Suprapubic skin (tissue), 4 donors: ENCODE measurements around the gene BCL11A. TPM values are rescaled to one million over a fixed set of nuclear protein-coding genes. Genes with fewer than 3 reads are reported as not detected.
A peak's percentile ranks its signal among the peaks of the same experiment; 100 is the strongest.

Source experiments
- DNase-seq, 2 donors: peaks; one replicate each; pipeline ENCODE4 v3.0.0-alpha.2; 2019; ENCODE audit warnings: low spot score in 2 of 2
- H3K27ac ChIP-seq: fragments of 200-600 bp; sonication (generic); one replicate; pipeline ENCODE4 v1.5.1; 2019
- H3K27me3 ChIP-seq: fragments of 200-600 bp; sonication (generic); one replicate; pipeline ENCODE4 v1.5.1; 2019
- H3K36me3 ChIP-seq: fragments of 200-600 bp; sonication (generic); one replicate; pipeline ENCODE4 v1.5.1; 2019
- H3K4me1 ChIP-seq: fragments of 200-600 bp; sonication (generic); one replicate; pipeline ENCODE4 v1.5.1; 2019
- H3K4me3 ChIP-seq: fragments of 200-600 bp; sonication (generic); one replicate; pipeline ENCODE4 v1.5.1; 2019; ENCODE audit warnings: mild to moderate bottlenecking
- H3K9me3 ChIP-seq: fragments of 200-600 bp; sonication (generic); one replicate; pipeline ENCODE4 v1.5.1; 2019
- EP300 ChIP-seq: sonication (generic); formaldehyde crosslinking; IDR thresholded peaks from one replicate; pipeline ENCODE4 v1.6.1; 2017; ENCODE audit warnings: antibody characterized with exemption
- POLR2A ChIP-seq, 2 donors: fragments of 450-650 bp; IDR thresholded peaks; one replicate each; pipeline ENCODE4 v1.6.1; 2017; ENCODE audit warnings: antibody characterized with exemption in 2 of 2, mild to moderate bottlenecking in 2 of 2, moderate library complexity in 2 of 2
- POLR2AphosphoS5 ChIP-seq, 3 donors: sonication (generic); formaldehyde crosslinking; IDR thresholded peaks; one replicate each; pipeline ENCODE4 v1.6.1; 2017; ENCODE audit warnings: antibody characterized with exemption in 3 of 3
- WGBS: methylation state at CpG from one replicate; pipeline ENCODE4 v1.1.5; 2018; 5-methylcytosine and 5-hydroxymethylcytosine counted together
- total RNA-seq, 4 donors: library from RNA; depleted of rRNA; stranded (reverse); fragments of >200 nt; gene quantifications; one replicate each; pipeline ENCODE4 v1.1.0, GENCODE V29; 2016
- TF ChIP-seq, protein P1 (sequence below), 2 donors: fragments of 200-600 bp in 1 of 2; fragments of 450-650 bp in 1 of 2; sonication (generic) in 1 of 2; IDR thresholded peaks; one replicate each; pipeline ENCODE4 v1.5.1; 2016 to 2019; ENCODE audit warnings: antibody characterized with exemption in 2 of 2, mild to moderate bottlenecking in 1 of 2, moderate library complexity in 1 of 2

The BCL11A gene
- total RNA-seq, 4 donors from 2014 or later: 67.1 to 222 (median 113) TPM

DNA sequence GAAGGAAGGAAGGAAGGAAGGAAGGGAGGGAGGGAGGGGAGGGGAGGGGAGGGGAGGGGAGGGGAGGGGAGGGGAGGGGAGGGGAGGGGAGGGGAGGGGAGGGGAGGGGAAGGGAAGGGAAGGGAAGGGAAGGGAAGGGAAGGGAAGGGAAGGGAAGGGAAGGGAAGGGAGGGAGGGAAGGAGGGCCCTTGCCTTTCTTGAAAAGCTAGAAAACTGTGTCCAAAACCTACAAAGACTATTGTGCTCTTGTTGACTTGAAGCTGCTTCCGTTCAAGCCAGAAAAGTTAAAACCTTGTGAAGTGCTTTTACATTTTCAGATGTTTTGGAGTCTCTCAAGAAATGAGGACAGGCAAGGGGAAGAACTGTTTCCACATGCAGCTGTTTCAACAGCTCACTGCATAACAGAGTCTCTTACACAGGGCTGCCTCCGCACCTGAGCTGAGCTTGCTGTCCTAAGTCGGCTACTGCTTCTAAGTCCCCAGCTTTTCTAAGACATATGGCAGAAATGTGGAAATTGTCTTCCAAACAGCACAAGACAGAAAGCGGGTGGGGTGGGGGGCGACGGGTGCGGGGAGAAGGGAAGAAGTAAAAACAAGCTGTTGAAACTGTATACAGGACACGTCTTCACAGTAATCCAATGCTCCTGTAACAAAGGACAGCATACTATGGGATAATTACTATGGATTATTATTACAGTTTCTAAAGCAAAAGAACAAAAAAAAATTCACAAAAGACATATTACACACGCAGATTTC lies 46.1 kb downstream of the BCL11A start:
- H3K4me1 ChIP-seq: peaks cover 57% of the 10 kb centered on the region
- no peaks in the 10 kb centered on the region for H3K36me3 ChIP-seq
- WGBS: 56% methylated on average over 9 of the region's 9 CpGs
- peaks cover 3% of the 10 kb centered on the region for H3K27me3 ChIP-seq
- no peak for DNase-seq
- TF ChIP-seq POLR2A (IDR thresholded peaks at IDR 0.05): no peak
- TF ChIP-seq POLR2AphosphoS5 (IDR thresholded peaks at IDR 0.05): no peak
- TF ChIP-seq, protein P1, sequence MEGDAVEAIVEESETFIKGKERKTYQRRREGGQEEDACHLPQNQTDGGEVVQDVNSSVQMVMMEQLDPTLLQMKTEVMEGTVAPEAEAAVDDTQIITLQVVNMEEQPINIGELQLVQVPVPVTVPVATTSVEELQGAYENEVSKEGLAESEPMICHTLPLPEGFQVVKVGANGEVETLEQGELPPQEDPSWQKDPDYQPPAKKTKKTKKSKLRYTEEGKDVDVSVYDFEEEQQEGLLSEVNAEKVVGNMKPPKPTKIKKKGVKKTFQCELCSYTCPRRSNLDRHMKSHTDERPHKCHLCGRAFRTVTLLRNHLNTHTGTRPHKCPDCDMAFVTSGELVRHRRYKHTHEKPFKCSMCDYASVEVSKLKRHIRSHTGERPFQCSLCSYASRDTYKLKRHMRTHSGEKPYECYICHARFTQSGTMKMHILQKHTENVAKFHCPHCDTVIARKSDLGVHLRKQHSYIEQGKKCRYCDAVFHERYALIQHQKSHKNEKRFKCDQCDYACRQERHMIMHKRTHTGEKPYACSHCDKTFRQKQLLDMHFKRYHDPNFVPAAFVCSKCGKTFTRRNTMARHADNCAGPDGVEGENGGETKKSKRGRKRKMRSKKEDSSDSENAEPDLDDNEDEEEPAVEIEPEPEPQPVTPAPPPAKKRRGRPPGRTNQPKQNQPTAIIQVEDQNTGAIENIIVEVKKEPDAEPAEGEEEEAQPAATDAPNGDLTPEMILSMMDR (IDR thresholded peaks at IDR 0.05): no peak
- TF ChIP-seq EP300: no peak
- H3K9me3 ChIP-seq: no peaks in the 10 kb centered on the region
- peak overlapping the region; percentile 50 for H3K27ac ChIP-seq
- no peak overlapping the region for H3K4me3 ChIP-seq

DNA sequence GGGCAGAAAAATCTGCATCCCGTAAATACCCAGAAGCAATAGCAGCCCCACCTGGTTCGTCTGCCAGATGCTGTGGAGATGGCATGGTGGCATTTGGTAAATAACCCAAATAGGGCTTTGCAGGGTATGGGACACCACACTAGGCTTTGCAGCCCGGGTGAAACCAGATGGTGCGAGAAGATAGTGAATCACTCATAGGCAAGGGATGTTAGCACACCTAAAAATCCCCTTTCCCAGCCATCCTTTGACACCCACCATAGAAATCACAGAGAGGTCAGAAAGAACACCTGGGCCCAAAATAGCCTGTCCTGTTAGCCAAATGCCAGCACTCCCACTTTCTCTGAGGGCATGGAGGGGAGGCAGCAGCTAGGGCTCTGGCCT lies 47.6 kb downstream of the BCL11A start:
- Histone ChIP-seq H3K27ac (peak overlapping the region; percentile 79), H3K4me3 (no peak overlapping the region), H3K4me1 (peaks cover 47% of the 10 kb centered on the region), H3K9me3 (no peaks in the 10 kb centered on the region), H3K27me3 (peaks cover 3% of the 10 kb centered on the region), H3K36me3 (no peaks in the 10 kb centered on the region)
- DNase-seq: no peak
- TF ChIP-seq POLR2AphosphoS5 (IDR thresholded peaks at IDR 0.05) (no peak), EP300 (no peak), POLR2A (IDR thresholded peaks at IDR 0.05) (no peak)
- TF ChIP-seq, protein P1 (IDR thresholded peaks at IDR 0.05): no peak
- 49% methylated on average over 4 of the region's 4 CpGs for WGBS

DNA sequence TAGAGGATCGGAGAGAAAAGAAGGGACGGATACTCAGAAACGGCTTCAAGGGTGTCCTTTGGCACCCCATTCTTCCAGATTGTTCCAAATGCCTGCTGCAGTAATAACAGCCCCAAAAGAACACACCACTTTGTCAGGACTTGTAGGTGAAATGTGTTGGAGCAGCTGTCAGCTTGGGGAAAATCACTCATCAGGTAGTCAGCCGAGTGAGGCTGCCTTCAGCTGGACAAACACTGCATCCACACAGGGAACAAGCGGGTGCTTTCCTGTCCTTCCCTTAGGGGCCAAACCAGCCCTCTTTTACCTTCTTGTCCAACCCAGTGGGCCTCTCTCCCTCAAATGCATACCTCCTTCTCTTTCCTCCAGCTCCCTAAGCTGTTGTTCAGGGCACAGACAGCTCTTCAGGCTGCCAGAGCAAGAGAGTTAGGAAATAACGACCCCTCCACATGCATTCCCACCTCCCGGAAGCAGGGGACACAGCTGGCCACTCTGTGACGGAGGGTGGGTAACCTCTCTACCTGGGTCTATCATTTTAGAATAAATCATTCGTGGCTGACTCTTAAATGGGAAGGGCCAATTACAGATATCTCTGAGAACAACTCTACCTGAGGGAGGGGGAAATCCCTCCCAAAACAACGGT lies 48.1 kb downstream of the BCL11A start:
- Histone ChIP-seq H3K4me1 (peaks cover 52% of the 10 kb centered on the region), H3K4me3 (no peak overlapping the region), H3K27me3 (peaks cover 3% of the 10 kb centered on the region), H3K36me3 (no peaks in the 10 kb centered on the region), H3K27ac (peak overlapping the region; percentile 79), H3K9me3 (no peaks in the 10 kb centered on the region)
- DNase-seq: no peak
- TF ChIP-seq, protein P1 (IDR thresholded peaks at IDR 0.05): no peak
- TF ChIP-seq POLR2A (IDR thresholded peaks at IDR 0.05) (no peak), POLR2AphosphoS5 (IDR thresholded peaks at IDR 0.05) (no peak), EP300 (no peak)
- 55% methylated on average over 10 of the region's 10 CpGs for WGBS

DNA sequence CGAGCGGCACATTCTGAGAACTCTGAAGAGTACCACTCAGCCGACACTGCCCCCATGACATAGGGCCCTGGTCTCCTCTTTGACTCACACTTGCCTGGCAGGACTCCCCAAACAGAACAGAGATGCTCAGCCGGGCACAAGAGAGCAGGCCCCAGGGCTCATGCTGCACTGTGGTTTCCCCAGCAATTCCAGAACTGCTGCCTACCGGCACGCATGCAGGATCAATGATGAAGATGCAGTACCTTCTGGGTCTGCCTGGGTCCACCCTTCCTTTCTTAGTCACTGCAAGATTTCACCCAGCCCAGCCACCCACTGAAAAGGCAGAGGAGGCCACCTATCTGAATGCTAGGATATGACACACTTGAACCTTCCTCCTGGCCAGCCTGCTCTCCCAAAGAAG lies 49.4 kb downstream of the BCL11A start:
- no peak for DNase-seq
- Histone ChIP-seq H3K4me1 (peaks cover 61% of the 10 kb centered on the region), H3K27me3 (no peaks in the 10 kb centered on the region), H3K4me3 (no peak overlapping the region), H3K36me3 (no peaks in the 10 kb centered on the region), H3K27ac (peak overlapping the region; percentile 79), H3K9me3 (no peaks in the 10 kb centered on the region)
- 73% methylated on average over 4 of the region's 6 CpGs for WGBS
- TF ChIP-seq, protein P1 (IDR thresholded peaks at IDR 0.05): peak; percentile 21 to 33
- TF ChIP-seq POLR2A (IDR thresholded peaks at IDR 0.05): no peak
- TF ChIP-seq EP300: no peak
- TF ChIP-seq POLR2AphosphoS5 (IDR thresholded peaks at IDR 0.05): no peak

DNA sequence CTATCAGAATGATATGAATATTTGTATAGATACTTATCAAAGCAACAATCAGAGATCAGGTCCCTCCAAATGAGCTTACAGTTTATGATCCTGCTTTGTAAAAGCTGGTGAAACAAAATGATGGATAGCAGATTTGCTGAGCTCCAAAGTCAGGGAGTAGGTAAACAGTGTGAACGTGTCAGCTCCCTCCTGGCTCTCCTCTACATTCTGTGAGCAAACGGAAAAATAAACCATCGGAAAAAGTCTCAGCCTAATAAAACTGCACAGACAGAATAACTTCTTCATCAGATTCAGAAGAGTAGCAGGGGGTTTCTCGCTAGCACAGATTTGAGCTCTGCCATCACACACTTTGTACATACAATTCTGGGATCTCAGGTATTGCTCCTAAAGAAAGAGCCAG lies 51.3 kb downstream of the BCL11A start:
- Histone ChIP-seq H3K4me3 (no peak overlapping the region), H3K36me3 (no peaks in the 10 kb centered on the region), H3K4me1 (peaks cover 47% of the 10 kb centered on the region), H3K9me3 (no peaks in the 10 kb centered on the region), H3K27me3 (no peaks in the 10 kb centered on the region), H3K27ac (no peak overlapping the region)
- TF ChIP-seq EP300 (no peak), POLR2AphosphoS5 (IDR thresholded peaks at IDR 0.05) (no peak), POLR2A (IDR thresholded peaks at IDR 0.05) (no peak)
- TF ChIP-seq, protein P1 (IDR thresholded peaks at IDR 0.05): no peak
- no peak for DNase-seq
- 58% methylated on average over 4 of the region's 4 CpGs for WGBS
